ENCODE measurements around the gene TAF4. TPM values are rescaled to one million over a fixed set of nuclear protein-coding genes. Genes with fewer than 3 reads are reported as not detected.

TAF4 gene
- total RNA-seq, 2 donors from 2014 or later: 25.5 to 39.9 TPM

DNA sequence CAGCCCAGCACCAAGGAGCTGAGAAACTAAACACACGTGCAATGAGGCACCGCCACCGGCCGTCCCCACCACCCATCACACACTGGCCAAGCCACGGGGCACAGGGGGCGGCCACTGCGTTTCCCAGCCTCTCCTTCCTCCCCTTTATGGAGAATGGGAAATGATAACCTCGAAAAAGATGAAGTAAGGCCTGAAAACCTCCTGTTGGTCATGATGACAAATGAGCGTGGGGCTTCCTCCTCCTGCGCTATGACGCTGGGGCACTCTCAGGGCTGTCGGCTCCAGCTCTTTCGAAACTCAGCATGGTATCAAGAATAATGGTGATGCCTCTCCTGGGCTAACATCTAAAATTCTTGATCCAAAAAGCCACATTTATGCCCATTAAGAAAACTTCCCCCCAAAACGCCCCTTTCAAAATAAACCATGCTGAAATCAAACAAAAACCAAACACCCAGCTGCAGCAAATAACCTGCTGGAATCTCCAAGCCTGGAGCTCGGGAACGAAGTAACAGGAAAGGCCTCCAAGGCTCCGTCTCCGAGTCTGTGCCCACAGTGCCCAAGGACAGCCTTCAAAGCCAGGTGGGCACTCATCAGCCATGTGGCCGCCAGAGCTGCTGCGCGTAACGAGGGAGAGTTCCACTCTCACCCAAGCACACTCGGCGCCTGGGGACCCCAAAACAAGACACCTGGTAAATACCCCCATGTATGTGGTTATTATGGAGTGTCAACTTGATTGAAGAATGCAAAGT lies 50.0 kb downstream of the TAF4 start:
- H3K9me3 ChIP-seq (ENCODE audit: control insufficient read depth, low read length): no peaks in the 10 kb centered on the region
- H3K27me3 ChIP-seq (ENCODE audit: control insufficient read depth, insufficient read depth, low read length, poor library complexity, severe bottlenecking): no peaks in the 10 kb centered on the region
- no peak overlapping the region for H3K27ac ChIP-seq (ENCODE audit: low read depth, low read length)
- H3K27me3 Mint-ChIP-seq (ENCODE audit: insufficient read depth): no peaks in the 10 kb centered on the region
- H3K4me3 Mint-ChIP-seq: no peak overlapping the region
- DNase-seq: no peak
- no peaks in the 10 kb centered on the region for H3K4me1 ChIP-seq (ENCODE audit: control insufficient read depth, insufficient read depth, low read length)
- H3K4me3 ChIP-seq (ENCODE audit: low read length): no peak overlapping the region
- H3K9ac ChIP-seq (ENCODE audit: extremely low read depth, low read length, poor library complexity, severe bottlenecking): no peak overlapping the region
- TF ChIP-seq, protein P1, sequence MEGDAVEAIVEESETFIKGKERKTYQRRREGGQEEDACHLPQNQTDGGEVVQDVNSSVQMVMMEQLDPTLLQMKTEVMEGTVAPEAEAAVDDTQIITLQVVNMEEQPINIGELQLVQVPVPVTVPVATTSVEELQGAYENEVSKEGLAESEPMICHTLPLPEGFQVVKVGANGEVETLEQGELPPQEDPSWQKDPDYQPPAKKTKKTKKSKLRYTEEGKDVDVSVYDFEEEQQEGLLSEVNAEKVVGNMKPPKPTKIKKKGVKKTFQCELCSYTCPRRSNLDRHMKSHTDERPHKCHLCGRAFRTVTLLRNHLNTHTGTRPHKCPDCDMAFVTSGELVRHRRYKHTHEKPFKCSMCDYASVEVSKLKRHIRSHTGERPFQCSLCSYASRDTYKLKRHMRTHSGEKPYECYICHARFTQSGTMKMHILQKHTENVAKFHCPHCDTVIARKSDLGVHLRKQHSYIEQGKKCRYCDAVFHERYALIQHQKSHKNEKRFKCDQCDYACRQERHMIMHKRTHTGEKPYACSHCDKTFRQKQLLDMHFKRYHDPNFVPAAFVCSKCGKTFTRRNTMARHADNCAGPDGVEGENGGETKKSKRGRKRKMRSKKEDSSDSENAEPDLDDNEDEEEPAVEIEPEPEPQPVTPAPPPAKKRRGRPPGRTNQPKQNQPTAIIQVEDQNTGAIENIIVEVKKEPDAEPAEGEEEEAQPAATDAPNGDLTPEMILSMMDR (conservative IDR thresholded peaks at IDR 0.05): no peak
- 96 to 99% methylated on average over 10 to 24 of the region's 24 CpGs for WGBS, 2 experiments (ENCODE audit: insufficient coverage in 1 of 2, insufficient read length in 1 of 2)
- no peak overlapping the region for H3K27ac Mint-ChIP-seq
- H3K36me3 Mint-ChIP-seq (ENCODE audit: low read depth): peaks cover 20% of the 10 kb centered on the region
- H3K36me3 ChIP-seq (ENCODE audit: control insufficient read depth, insufficient read depth, low read length): peaks cover 10% of the 10 kb centered on the region
- H3K9me3 Mint-ChIP-seq: no peaks in the 10 kb centered on the region
- peaks cover 2% of the 10 kb centered on the region for H3K4me1 Mint-ChIP-seq

- peaks cover 2% of the 10 kb centered on the region for H3K4me1 Mint-ChIP-seq
- no peaks in the 10 kb centered on the region for H3K9me3 Mint-ChIP-seq
- peaks cover 16% of the 10 kb centered on the region for H3K36me3 ChIP-seq (ENCODE audit: control insufficient read depth, insufficient read depth, low read length)
- H3K27me3 ChIP-seq (ENCODE audit: control insufficient read depth, insufficient read depth, low read length, poor library complexity, severe bottlenecking): no peaks in the 10 kb centered on the region
- no peak overlapping the region for H3K27ac Mint-ChIP-seq
- no peaks in the 10 kb centered on the region for H3K9me3 ChIP-seq (ENCODE audit: control insufficient read depth, low read length)
- DNase-seq: no peak
- no peak overlapping the region for H3K27ac ChIP-seq (ENCODE audit: low read depth, low read length)
- TF ChIP-seq, protein P1 (conservative IDR thresholded peaks at IDR 0.05): no peak
- no peak overlapping the region for H3K4me3 Mint-ChIP-seq
- no peaks in the 10 kb centered on the region for H3K27me3 Mint-ChIP-seq (ENCODE audit: insufficient read depth)
- no peak overlapping the region for H3K4me3 ChIP-seq (ENCODE audit: low read length)
- 93% methylated on average over 5 to 14 of the region's 14 CpGs for WGBS, 2 experiments (ENCODE audit: insufficient coverage in 1 of 2, insufficient read length in 1 of 2)
- H3K36me3 Mint-ChIP-seq (ENCODE audit: low read depth): peaks cover 21% of the 10 kb centered on the region
- H3K4me1 ChIP-seq (ENCODE audit: control insufficient read depth, insufficient read depth, low read length): no peaks in the 10 kb centered on the region
- H3K9ac ChIP-seq (ENCODE audit: extremely low read depth, low read length, poor library complexity, severe bottlenecking): no peak overlapping the region
These were observed 50.7 kb downstream of the TAF4 start for GRCh38 chr20:62014889-62015537.

- no peaks in the 10 kb centered on the region for H3K27me3 Mint-ChIP-seq (ENCODE audit: insufficient read depth)
- H3K27ac ChIP-seq (ENCODE audit: low read depth, low read length): no peak overlapping the region
- peaks cover 23% of the 10 kb centered on the region for H3K36me3 Mint-ChIP-seq (ENCODE audit: low read depth)
- H3K9ac ChIP-seq (ENCODE audit: extremely low read depth, low read length, poor library complexity, severe bottlenecking): no peak overlapping the region
- peaks cover 2% of the 10 kb centered on the region for H3K4me1 Mint-ChIP-seq
- H3K4me3 ChIP-seq (ENCODE audit: low read length): no peak overlapping the region
- no peak for DNase-seq
- H3K9me3 ChIP-seq (ENCODE audit: control insufficient read depth, low read length): no peaks in the 10 kb centered on the region
- no peak overlapping the region for H3K27ac Mint-ChIP-seq
- H3K4me3 Mint-ChIP-seq: no peak overlapping the region
- H3K36me3 ChIP-seq (ENCODE audit: control insufficient read depth, insufficient read depth, low read length): peaks cover 22% of the 10 kb centered on the region
- no peaks in the 10 kb centered on the region for H3K9me3 Mint-ChIP-seq
- TF ChIP-seq, protein P1 (conservative IDR thresholded peaks at IDR 0.05): no peak
- WGBS, 2 experiments (ENCODE audit: insufficient coverage in 1 of 2, insufficient read length in 1 of 2): 93 to 95% methylated on average over 11 to 12 of the region's 12 CpGs
- H3K27me3 ChIP-seq (ENCODE audit: control insufficient read depth, insufficient read depth, low read length, poor library complexity, severe bottlenecking): no peaks in the 10 kb centered on the region
- no peaks in the 10 kb centered on the region for H3K4me1 ChIP-seq (ENCODE audit: control insufficient read depth, insufficient read depth, low read length)
These were observed 51.2 kb downstream of the TAF4 start for GRCh38 chr20:62014488-62014775.

Measured in endodermal cell (in vitro differentiated cells).